Left renal pelvis (tissue), 4 donors: ENCODE results near the gene KCNMA1. TPM values are rescaled to one million over a fixed set of nuclear protein-coding genes. Genes with fewer than 3 reads are reported as not detected.

ENCODE experiments used
- DNase-seq, 4 donors: peaks; one replicate each; pipeline ENCODE4 v3.0.0-alpha.2; 2013; ENCODE audit warnings: low read depth in 4 of 4, low spot score in 3 of 4
- polyA plus RNA-seq, 4 donors: library from polyadenylated mRNA; unstranded; fragments of 120-200 nt; gene quantifications; one replicate each; pipeline ENCODE4 v1.2.1, GENCODE V29; 2013; ENCODE audit not compliant: insufficient read length in 4 of 4

The KCNMA1 gene
- polyA plus RNA-seq, 4 donors, result 3.3 to 4.9 (median 4.4) TPM

DNA sequence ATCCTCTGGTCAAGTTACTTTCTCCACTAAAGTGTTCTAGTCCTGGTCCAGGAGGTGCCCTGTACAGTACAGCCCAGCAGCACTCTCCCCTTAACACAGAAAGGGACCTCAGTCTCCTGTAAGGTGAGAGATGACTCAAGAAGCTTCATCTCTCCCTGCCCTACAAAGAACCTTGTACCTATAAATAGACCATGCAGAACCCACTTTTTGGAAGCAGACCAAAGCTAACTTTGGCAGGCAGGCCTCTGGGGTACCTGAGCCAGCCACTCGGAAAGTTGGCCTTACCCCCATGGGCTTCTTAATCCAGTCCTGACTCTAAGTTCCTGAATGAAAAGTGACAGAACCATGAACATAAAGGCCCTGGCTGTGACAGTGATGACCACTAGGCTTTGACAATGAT lies 454.8 kb downstream of the KCNMA1 start:
- no peak for DNase-seq

DNA sequence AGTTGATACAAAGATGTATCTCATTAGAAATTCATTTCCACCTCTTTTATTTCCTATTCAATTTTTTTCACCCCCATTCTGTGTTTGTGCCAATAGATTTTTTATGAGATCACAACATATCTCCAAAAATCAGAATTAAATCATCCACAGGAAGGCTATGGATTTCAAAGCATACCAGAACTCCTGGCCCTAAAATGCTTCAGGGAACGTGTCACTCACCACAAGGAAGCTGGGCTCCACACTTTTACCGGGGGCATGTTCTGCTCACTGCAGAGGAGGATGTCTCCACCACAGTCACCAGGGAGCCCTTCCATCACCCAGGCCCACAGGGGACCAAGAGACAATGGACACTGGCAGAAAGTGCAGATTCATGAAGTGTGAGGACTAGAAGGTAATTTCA lies 456.8 kb downstream of the KCNMA1 start:
- no peak for DNase-seq

DNA sequence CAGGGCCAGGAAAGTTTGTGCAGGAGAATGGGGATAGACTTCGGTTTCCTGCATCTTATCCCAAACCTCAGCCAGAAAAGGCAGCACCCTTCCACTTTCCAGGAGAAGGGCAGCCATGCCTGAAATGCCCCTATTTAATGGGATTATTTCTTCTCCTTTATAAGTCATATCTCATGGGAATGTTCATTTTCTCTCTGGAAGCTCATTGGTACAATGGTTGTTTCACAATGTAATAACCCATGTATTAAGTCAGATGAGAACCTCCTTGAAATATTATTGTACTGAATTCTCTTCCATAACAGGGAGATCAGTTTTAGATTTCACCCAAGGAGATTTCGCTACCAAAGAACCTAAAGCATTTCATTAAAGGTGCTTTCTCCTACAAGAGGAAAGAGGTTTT lies 457.5 kb downstream of the KCNMA1 start:
- no peak for DNase-seq

DNA sequence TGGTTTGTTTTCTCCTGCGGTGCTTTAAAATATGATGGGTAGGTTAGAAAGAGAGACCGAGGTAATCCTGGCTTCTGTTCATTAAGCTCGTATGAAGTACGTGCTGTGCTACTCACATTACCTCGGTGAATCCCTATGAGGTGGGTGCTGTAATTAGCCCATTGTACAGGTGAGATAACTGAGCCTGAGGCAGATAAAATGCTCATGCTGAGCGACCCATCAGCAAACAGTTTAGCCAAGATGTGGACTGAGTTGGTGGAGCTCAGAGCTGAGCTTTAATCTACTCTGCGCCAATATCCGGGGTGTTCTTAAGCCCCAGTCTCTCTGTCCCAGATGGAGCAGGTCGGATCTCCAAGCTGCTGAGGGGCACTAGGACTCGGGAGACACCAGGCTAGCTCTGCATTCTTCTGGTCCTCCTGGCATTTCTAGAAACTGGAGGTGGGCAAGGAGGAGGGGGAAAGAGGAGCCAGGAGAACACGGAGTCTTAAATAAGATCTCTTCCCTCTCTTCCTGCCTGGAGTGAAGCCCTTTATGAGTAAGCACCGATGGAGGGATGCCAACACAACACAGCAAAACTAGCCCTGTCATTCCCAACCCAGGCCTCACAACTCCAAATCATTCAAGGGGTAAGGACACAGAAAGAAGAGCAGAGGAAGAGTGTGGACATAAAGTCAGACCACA lies 458.5 kb downstream of the KCNMA1 start:
- DNase-seq, result no peak

DNA sequence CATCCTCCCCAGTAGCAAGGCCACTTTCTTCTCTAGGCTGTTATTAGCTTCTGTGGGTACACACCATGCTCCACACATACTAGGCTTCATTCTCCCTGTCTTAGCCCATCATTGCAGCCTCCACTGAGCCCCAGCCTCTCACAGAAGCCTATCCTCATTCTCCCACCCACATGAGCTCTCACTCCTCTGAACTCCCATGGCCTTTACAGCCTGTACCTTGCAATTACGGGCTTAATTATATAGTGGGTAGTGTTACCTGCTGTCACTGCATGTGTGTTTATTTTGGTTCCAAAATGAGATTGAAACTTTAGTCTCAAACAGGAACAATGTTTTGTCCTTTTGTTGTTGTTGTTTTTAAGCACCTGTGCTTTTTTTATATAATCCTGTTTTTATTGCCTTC lies 460.0 kb downstream of the KCNMA1 start:
- DNase-seq, result no peak

DNA sequence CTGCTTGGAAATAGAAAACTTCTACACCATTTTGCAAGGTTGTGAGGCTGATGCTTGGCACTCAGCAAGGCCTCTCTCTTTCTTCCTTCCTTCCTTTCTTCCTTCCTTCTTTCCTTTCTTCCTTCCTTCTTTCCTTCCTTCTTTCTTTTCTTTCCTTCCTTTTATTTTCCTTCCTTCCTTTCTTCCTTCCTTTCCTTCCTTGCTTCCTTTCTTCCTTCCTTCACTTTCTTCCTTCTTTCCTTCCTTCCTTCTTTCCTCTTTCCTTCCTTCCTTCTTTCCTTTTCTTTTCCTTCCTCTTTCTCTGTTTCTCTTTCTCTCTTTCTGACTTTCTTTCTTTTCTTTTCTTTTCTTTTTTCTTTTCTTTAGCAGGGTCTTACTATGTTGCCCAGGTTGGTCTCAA lies 460.4 kb downstream of the KCNMA1 start:
- DNase-seq, result no peak

DNA sequence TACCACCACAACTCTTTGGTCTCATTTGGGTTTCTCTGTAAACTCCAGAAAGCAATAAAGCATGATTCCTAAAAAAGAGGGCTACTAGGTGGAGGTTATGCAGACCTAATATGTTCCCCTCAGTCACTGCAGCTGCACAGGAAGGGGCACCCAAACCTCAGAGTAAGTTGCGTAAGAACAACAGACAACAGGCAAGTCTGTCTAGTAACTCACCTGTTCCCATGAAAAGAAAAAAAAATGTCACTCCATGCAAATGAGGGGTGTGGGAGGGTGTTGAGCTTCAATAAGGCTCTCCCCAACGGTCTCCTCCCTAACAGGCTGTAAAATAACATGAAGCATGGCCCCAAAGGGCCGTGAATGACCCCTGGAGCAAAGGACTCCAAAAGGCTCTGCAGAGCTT lies 461.4 kb downstream of the KCNMA1 start:
- no peak for DNase-seq

DNA sequence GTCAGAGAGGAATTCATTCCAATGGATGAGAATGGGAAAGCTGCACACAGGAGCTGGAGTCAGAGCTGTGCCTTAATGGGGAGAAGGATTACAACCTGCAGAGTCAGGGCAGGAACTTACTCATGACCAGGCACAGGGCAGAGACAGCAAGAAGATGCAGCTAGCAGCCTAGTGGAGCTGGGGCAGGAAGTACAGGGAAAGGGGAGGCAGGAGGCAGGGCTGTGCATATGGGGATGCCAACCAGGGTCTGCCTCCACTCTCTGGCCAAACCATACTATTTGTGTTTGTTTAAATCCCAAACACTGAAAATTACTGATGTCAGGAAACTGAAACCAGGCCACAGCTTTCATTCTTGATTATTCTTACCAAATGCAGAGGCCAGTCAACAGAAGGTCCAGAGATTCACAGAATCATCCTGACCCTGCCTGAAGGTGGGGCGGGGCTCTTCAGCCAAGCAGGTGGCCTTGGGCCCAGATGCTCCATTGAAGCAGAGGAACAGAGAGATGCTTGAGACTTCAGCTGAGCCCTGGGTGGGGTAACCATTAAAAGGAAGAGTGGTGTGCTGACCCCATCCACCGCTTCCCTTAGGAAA lies 461.9 kb downstream of the KCNMA1 start:
- DNase-seq, result no peak

DNA sequence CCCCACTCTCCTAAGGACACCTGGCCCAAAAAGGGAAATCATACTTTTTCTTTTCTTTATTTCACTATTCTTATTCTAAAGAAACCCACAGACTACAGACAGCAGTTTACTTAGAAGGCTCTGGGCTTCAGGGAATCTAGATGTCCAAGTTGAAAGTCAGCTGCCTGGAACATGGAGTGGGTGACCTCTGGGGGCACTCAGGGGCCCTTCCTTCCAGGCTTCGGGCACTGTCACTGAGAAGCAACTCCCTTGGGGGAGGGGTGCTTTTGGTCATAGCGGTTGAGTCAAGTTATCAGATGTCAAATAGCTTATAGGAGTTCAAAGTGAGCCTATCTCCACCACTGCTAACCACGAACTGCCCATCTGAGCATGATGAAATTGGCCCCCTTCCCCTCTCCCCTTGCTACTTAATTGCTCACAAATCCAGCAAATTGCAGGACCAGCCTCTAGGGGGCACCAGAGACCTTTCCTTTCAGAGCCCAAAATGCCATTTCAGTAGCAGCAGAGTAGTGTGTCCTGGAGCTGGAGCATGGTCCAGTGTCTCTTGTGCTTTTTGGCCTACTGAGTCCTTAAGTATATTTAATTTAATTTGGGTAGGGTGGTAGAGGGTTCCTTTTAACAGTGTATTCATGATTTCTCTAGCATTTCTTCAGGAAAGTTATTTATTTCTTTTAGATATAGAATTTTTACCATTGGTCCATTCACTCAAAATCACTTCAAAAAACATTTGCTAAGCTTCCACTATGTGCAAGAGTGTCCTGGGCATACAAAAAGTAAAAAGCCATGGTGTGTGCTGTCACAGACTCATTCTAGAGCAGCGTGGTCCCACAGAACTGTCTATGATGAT lies 463.8 kb downstream of the KCNMA1 start:
- peak in 3 of 4 donors; percentile 52 to 71 (median 69) for DNase-seq

DNA sequence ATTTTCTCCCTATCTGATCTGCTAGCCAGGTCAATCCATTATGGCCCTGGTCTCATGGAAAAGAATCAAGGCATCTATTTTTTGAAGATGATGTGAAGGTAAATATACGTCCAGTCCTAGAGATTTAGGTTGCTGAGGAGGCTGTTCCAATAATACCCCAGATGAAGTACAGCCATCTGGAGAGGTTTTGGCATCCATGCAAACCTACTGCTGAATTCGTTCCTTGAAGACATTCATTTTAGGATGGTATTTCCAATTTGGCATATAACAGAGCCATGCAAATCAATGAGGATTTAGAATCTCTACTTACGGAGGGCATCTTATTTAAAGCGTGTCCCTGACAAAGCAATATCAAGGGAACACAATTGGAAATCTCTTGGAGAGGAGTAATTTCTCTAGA lies 465.5 kb downstream of the KCNMA1 start:
- no peak for DNase-seq

DNA sequence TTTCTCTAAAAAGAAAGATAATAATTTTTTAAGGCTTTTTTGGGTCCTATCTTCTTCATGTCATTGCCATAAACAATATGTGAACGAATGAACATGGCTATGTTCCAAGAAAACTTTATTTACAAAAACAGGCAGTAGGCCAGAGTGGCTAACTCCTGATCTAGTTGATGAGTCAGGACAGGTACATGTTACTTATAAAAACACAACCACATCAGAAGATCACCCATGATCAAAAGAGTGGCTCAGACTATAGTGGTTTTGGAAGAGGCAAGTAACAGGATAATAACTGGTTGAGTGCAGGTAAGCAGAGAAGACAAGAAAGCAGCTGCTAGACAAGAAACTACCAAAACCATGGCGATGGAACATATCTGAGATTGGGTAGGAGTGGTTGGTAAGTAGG lies 468.7 kb downstream of the KCNMA1 start:
- no peak for DNase-seq

DNA sequence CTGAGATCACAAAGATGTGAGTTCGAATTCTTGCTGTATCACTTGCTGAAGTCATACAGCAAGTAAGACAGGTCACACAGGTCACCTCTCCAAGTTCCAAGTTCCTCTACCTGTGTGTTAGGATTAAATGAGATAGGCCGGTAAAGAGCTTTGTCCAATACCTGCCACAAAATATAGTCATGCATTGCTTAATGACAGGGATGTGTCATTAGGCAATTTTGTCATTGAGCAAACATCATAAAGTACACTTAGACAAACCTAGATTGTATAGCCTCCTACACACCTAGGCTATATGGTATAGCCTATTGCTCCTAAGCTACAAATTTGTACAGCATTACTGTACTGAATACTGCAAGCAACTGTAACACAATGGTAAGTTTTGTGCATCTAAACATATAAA lies 469.4 kb downstream of the KCNMA1 start:
- no peak for DNase-seq

DNA sequence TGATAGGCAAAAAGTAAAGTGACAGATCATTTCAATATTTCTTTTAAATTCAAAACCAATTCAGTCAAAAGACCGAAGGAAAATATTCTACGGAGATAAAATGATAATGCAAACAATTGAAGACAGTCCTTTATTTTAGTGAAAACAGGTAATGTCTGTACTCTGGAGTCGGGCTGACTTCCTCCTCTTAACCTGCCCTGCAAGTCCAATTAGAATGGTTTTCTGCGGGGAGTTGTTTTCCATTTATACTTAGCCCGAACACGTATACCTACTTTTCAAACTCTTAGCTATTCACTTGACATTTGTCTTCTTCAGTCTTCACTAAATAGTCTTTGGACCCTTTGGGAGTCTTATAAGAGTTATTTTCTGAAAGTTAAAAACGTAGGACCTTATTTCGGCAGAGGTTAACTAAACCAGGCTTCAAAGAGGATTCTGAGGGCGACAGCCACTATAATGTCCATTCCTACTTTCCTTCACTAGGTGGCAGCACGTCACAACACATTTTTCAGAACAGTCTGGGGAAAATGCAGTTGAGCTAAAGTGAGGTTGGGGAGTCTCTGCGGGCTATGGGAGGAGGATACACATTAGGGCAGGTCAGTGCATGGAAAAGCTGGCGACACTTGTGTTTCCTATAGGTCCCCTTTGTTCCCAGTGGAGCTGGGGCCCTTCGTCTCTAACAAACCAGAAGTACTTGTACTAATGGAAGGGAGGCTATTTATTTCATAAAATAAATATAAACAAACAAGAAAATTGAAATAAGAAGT lies 472.0 kb downstream of the KCNMA1 start:
- peak in 3 of 4 donors; percentile 39 to 45 (median 39) for DNase-seq

DNA sequence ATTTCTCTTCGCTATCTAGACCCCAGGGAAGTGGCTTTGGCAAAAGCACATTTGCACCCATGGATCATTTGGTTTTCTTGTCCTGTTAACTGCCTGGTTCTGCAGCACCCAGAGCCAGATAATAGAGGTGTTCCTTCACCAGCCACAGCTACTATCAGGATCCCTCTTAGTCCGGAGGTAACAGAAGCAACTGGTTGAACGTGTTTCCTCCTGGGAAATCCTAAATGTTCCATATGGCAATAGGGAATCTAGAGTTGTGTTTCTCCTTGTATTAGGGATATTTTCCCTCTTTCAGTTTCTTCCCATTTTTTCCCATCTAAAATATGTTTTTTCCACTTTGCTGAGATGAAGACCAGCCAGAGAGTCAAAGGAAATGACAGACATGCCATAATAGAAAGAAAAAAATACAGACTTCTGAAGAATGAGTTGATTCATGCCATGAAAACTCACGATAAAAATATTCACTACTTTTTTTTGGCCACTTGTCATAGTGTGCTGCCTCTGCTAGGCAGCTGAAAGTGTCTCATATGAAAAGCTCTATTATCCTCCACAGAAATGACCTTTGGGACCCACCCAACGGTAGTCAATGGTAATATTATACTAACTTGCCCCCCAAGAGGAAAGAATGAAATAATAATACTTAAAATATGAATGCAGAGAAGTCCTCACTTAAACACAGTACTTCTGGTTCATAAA lies 472.8 kb downstream of the KCNMA1 start:
- no peak for DNase-seq

DNA sequence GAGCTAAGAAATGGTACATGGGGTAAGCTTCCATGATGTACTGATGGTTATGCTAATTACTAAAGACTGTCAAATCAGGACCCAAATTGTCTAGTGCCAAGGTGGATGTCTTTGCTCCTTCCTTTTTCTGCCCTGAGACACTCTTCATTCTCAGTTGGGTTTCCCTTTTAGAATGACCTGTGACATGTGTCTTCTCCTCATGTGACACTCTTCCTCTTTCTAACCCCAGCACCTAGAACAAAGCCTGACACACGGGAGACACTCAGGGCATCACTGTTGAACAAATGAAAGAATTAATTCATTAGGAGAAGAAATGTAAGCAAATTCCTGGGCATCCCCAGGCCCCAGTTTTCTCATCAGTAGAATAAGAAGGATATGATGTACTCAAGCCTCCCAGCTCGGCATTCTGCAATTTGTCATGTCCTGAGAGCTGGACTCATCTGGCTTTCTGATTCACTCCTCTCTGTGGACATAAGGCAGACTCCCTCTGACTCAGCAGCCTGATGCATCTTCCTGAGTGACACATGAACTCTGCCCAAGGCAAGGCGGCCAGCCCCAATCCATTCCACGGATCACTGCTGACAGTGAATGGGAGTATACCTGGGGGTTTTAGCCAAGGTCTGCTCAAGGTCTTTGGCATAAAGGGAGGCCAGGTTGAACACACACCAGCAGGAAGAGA lies 473.8 kb downstream of the KCNMA1 start:
- no peak for DNase-seq

DNA sequence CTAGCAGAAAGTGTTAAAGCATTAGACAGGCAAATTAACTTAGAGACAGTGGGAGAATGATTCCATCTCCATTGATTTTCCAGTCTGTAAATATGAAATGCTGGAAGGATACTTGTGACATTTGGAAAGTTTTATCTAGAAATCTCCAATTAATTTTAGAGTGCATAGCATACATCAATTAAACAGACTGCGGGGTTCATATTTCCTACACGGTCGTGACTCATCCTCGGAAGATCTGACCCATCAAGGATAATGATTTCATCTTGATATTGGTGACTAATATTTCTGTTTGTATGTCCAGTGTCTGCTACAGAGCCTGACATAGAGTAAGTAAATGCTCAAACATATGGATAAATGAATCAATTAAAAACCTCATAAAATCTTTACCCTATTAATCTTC lies 474.9 kb downstream of the KCNMA1 start:
- no peak for DNase-seq

DNA sequence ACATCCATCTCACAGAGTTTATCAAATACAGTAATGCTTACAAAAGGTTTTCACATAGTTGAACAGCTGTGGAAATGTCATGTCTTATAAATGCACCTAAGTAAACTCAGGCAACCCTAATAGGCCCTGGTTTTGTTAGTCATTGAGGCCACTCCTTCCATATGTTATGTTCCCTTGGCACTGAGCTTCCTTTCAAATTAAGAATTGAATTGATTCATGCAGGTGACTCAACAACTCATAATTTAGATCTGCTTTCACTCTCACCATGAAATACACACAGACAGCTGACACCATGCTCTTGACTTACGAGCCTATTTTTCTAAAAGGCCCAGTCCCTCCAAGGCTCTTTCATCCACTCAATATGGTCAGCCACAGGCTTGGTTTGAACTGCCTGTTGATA lies 476.9 kb downstream of the KCNMA1 start:
- no peak for DNase-seq

DNA sequence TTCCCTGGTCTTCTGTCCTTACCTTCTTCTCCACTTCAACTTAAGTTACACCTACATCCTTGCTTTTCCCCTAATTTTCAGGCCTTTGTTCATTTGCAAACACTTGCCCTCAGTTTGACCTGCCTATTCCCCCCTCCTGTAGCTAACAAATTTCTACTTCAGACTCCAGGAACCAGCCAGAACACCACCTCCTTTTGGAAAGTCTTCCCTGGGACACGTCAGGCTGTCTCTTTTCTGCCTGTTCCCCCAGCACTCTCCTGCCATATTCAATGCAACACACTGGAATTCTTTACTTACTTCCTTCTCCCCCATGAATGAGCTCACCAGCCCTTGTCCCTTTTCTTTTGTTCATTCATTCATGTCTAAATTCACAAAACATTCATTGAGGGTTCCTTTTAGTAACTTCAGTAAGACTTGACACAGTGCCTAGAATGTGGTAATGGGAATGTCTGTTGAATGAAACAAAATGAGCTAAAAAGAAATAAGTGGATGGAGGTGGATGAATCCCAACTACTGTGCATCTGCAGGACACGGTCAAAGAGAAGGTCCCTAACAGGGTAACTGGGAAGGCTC lies 478.0 kb downstream of the KCNMA1 start:
- DNase-seq, result no peak

DNA sequence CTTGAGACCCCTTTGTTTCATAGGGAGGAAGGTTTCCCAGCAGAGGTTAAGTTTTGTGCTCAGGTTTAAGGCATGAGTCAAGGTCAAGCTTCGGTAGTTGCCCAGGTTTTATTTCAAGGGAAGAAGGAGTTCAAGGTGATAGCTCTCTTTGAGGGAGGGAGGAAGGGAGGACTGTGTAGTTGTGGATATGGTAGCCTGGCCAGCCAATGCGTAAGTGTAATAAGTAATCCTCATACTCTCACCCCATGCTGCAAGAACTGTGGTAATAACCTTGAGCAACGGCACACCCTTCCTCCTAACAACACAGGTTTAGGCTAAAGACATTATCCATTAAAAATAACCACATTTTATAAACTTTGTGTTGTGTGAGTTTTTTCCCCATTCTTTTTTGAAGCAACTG lies 478.9 kb downstream of the KCNMA1 start:
- DNase-seq, result no peak
